GM10248 (cell line): ENCODE measurements around the gene WDR45B.

Experiments used
- CTCF ChIA-PET: fragments of 300-600 bp; sonication (Branson Sonifier 250); formaldehyde crosslinking; extraction: SDS; loops from one replicate; lab custom pipeline; 2021; ENCODE audit warnings: antibody characterized with exemption; lab: Yijun Ruan, JAX
- POLR2A ChIA-PET: fragments of 350-650 bp; sonication (Branson Sonifier 250); formaldehyde crosslinking; extraction: SDS; loops from one replicate; lab custom pipeline; 2020; ENCODE audit warnings: antibody characterized with exemption; lab: Yijun Ruan, JAX
- DNase-seq: peaks from one replicate; pipeline ENCODE4 v3.0.0; 2012; ENCODE audit errors: extremely low spot score
- TF ChIP-seq, protein P1 (sequence below): IDR thresholded peaks from 2 replicates; pipeline ENCODE4 v1.5.1; 2012; ENCODE audit warnings: mild to moderate bottlenecking, low read depth; ENCODE audit errors: extremely low read depth, missing control alignments, control extremely low read depth

The WDR45B gene

GRCh38 chr17:82664701-82665182 is 16.5 kb upstream of the WDR45B start:
- ChIA-PET POLR2A (no interaction called here), CTCF (interaction anchor here (1.4 kb wide), 1 partner anchor 110 kb away, joined by 3 read pairs; no protein-coding TSS in a partner anchor)
- no peak for DNase-seq
- TF ChIP-seq, protein P1, sequence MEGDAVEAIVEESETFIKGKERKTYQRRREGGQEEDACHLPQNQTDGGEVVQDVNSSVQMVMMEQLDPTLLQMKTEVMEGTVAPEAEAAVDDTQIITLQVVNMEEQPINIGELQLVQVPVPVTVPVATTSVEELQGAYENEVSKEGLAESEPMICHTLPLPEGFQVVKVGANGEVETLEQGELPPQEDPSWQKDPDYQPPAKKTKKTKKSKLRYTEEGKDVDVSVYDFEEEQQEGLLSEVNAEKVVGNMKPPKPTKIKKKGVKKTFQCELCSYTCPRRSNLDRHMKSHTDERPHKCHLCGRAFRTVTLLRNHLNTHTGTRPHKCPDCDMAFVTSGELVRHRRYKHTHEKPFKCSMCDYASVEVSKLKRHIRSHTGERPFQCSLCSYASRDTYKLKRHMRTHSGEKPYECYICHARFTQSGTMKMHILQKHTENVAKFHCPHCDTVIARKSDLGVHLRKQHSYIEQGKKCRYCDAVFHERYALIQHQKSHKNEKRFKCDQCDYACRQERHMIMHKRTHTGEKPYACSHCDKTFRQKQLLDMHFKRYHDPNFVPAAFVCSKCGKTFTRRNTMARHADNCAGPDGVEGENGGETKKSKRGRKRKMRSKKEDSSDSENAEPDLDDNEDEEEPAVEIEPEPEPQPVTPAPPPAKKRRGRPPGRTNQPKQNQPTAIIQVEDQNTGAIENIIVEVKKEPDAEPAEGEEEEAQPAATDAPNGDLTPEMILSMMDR = no peak

- POLR2A ChIA-PET = no interaction called here
- CTCF ChIA-PET = interaction anchor here (1.4 kb wide), 1 partner anchor 111 kb away, joined by 3 read pairs; no protein-coding TSS in a partner anchor
- DNase-seq = no peak
- TF ChIP-seq, protein P1 = no peak
Measured at GRCh38 chr17:82664276-82664575, 16.0 kb upstream of the WDR45B start.

DNA sequence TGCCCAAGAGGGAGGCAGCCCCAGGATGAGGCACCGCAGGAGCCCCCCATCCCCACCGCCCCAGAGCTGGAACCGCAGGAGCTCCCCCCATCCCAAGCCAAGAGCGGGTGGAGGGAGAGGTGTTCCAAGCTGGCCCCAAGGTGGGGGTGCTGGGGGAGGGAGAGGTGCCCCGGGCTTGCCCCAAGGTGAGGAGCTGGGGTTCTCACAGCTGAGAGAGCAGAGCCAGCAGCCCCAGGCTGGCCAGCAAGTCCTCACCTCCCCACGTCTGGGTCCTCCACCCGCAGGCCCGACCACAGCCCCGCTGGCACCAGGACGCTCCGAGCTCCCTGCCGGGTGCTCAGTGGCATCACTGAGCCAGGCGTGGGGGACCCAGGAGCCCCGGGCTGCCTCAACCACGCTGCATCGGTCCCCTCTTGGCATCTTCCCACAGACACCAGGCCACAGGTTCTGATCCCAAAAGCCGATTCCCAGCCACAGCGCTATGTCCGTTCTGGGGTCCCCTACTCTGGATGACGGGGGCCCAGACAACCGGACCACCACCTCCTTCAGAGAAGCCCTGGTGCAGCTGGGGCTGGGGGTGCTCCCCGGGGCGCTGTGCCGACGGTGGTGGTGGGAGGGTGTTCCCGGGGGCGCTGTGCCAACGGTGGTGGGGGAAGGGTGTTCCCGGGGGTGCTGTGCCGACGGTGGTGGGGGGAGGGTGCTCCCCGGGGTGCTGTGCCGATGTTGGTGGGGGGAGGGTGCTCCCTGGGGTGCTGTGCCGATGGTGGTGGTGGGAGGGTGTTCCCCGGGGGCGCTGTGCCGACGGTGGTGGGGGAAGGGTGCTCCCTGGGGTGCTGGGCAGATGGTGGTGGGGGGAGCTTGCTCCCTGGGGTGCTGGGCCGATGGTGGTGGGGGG is 15.4 kb upstream of the WDR45B start:
- no peak for DNase-seq
- TF ChIP-seq, protein P1 = no peak
- ChIA-PET POLR2A (no interaction called here), CTCF (interaction anchor here (1.0 to 1.2 kb wide), 2 partner anchors 71 to 102 kb away, joined by 3 read pairs; partner anchors contain the start of gene FN3K)

- TF ChIP-seq, protein P1 = no peak
- no peak for DNase-seq
- ChIA-PET CTCF (interaction anchor here (1.0 to 1.2 kb wide), 2 partner anchors 72 to 103 kb away, joined by 3 read pairs; partner anchors contain the start of gene FN3K), POLR2A (no interaction called here)
Measured at GRCh38 chr17:82662711-82663261, 14.5 kb upstream of the WDR45B start.

GRCh38 chr17:82661717-82662683 is 13.8 kb upstream of the WDR45B start:
- POLR2A ChIA-PET = no interaction called here
- DNase-seq = no peak
- CTCF ChIA-PET = interaction anchor here (0.9 to 1.2 kb wide), 4 partner anchors 65 to 113 kb away, joined by 3 to 4 read pairs (median 3); partner anchors contain the start of gene FN3K
- TF ChIP-seq, protein P1 = no peak

DNA sequence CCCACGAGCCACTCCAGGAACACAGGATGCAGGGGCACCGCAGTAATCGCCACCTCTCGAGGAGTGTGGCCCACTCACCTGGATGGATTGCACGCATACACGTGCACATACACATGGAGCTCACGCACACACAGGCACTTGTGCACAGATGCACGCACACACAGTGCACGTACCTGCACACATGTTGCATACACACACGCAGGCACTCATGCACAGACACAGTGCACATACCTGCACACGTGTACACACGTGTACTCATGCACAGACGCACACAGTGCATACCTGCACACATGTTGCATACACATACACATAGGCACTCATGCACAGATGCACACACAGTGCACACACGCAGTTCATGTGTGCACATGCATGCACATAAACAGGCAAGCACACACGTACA is 11.6 kb upstream of the WDR45B start:
- TF ChIP-seq, protein P1 = no peak
- ChIA-PET CTCF (interaction anchor here (1.1 kb wide), 1 partner anchor 9 kb away, joined by 4 read pairs; no protein-coding TSS in a partner anchor), POLR2A (no interaction called here)
- no peak for DNase-seq
